Neural progenitor cell (in vitro differentiated cells): ENCODE data around the gene VWC2L. TPM values are rescaled to one million over a fixed set of nuclear protein-coding genes. Genes with fewer than 3 reads are reported as not detected.

Experiments
- DNase-seq: peaks from one replicate; pipeline ENCODE4 v3.0.0-alpha.2; 2016; ENCODE audit warnings: low spot score
- H2AFZ ChIP-seq: fragments of 200-600 bp; sonication (generic); replicated peaks from 2 replicates; pipeline ENCODE4 v1.6.1; 2016; ENCODE audit warnings: antibody characterized with exemption
- H3F3A ChIP-seq: fragments of 200-600 bp; sonication (generic); 2 replicates; pipeline ENCODE4 v1.6.1; 2016; ENCODE audit warnings: antibody characterized with exemption, low read depth
- H3K27ac ChIP-seq: fragments of 200-600 bp; sonication (generic); 2 replicates; pipeline ENCODE4 v1.5.1; 2016; ENCODE audit warnings: mild to moderate bottlenecking
- H3K27me3 ChIP-seq: fragments of 200-600 bp; sonication (generic); 2 replicates; pipeline ENCODE4 v1.6.1; 2016; ENCODE audit warnings: mild to moderate bottlenecking, moderate library complexity
- H3K36me3 ChIP-seq: fragments of 200-600 bp; sonication (generic); 2 replicates; pipeline ENCODE4 v1.5.1; 2016
- H3K4me1 ChIP-seq: fragments of 200-600 bp; sonication (generic); 2 replicates; pipeline ENCODE4 v1.6.1; 2016; ENCODE audit warnings: mixed run types
- H3K4me2 ChIP-seq: fragments of 200-600 bp; sonication (generic); 2 replicates; pipeline ENCODE4 v1.6.1; 2016
- H3K4me3 ChIP-seq: fragments of 200-600 bp; sonication (generic); 2 replicates; pipeline ENCODE4 v1.5.1; 2016
- H3K79me2 ChIP-seq: fragments of 200-600 bp; sonication (generic); 2 replicates; pipeline ENCODE4 v1.6.1; 2016; ENCODE audit warnings: low read depth
- H3K9ac ChIP-seq: fragments of 200-600 bp; sonication (generic); 2 replicates; pipeline ENCODE4 v1.6.1; 2016
- H3K9me3 ChIP-seq: fragments of 200-600 bp; sonication (generic); 2 replicates; pipeline ENCODE4 v1.5.1; 2016; ENCODE audit warnings: low read depth
- H4K20me1 ChIP-seq: fragments of 200-600 bp; sonication (generic); 2 replicates; pipeline ENCODE4 v1.6.1; 2016; ENCODE audit warnings: low read depth
- H3K27ac Mint-ChIP-seq: 3 replicates; pipeline ENCODE4 v1.8.0; 2021; ENCODE audit warnings: mixed read lengths
- H3K27me3 Mint-ChIP-seq: 2 replicates; pipeline ENCODE4 v1.8.0; 2022; ENCODE audit warnings: low read depth, mild to moderate bottlenecking, inconsistent platforms, moderate library complexity, mixed read lengths; ENCODE audit not compliant: insufficient read depth
- H3K36me3 Mint-ChIP-seq: 3 replicates; pipeline ENCODE4 v1.8.0; 2021; ENCODE audit warnings: mixed read lengths
- H3K4me1 Mint-ChIP-seq: 3 replicates; pipeline ENCODE4 v1.8.0; 2021; ENCODE audit warnings: mixed read lengths
- H3K4me3 Mint-ChIP-seq: 3 replicates; pipeline ENCODE4 v1.8.0; 2021; ENCODE audit warnings: mild to moderate bottlenecking, moderate library complexity, mixed read lengths
- H3K9me3 Mint-ChIP-seq: 3 replicates; pipeline ENCODE4 v1.8.0; 2020; ENCODE audit warnings: mixed read lengths
- EZH2 ChIP-seq: fragments of 200-600 bp; sonication (generic); IDR thresholded peaks from 2 replicates; pipeline ENCODE4 v1.6.1; 2017; ENCODE audit warnings: antibody characterized with exemption, mild to moderate bottlenecking, moderate library complexity
- EZH2phosphoT487 ChIP-seq: fragments of 200-600 bp; sonication (generic); IDR thresholded peaks from 2 replicates; pipeline ENCODE4 v1.6.1; 2017; ENCODE audit warnings: antibody characterized with exemption
- total RNA-seq: library from RNA; depleted of rRNA; stranded (reverse); fragments of >200 nt; gene quantifications from 2 replicates; pipeline ENCODE4 v1.2.3, GENCODE V29; 2015; ENCODE audit warnings: low replicate concordance
- TF ChIP-seq, protein P1 (sequence below): fragments of 200-600 bp; sonication (generic); IDR thresholded peaks from 2 replicates; pipeline ENCODE4 v1.5.1; 2017; ENCODE audit warnings: antibody characterized with exemption, mild to moderate bottlenecking

Gene VWC2L
- total RNA-seq, 1 donor from 2014 or later: not detected

GRCh38 chr2:214607051-214607450, 196.2 kb downstream of the VWC2L start:
- Mint-ChIP-seq H3K36me3 (no peaks in the 10 kb centered on the region), H3K4me1 (peaks cover 9% of the 10 kb centered on the region), H3K27ac (no peak overlapping the region), H3K4me3 (no peak overlapping the region), H3K27me3 (no peaks in the 10 kb centered on the region), H3K9me3 (no peaks in the 10 kb centered on the region)
- no peak overlapping the region for H3K4me3 ChIP-seq
- no peaks in the 10 kb centered on the region for H3K9me3 ChIP-seq
- H3K4me2 ChIP-seq: no peak overlapping the region
- no peak for DNase-seq
- TF ChIP-seq, protein P1, sequence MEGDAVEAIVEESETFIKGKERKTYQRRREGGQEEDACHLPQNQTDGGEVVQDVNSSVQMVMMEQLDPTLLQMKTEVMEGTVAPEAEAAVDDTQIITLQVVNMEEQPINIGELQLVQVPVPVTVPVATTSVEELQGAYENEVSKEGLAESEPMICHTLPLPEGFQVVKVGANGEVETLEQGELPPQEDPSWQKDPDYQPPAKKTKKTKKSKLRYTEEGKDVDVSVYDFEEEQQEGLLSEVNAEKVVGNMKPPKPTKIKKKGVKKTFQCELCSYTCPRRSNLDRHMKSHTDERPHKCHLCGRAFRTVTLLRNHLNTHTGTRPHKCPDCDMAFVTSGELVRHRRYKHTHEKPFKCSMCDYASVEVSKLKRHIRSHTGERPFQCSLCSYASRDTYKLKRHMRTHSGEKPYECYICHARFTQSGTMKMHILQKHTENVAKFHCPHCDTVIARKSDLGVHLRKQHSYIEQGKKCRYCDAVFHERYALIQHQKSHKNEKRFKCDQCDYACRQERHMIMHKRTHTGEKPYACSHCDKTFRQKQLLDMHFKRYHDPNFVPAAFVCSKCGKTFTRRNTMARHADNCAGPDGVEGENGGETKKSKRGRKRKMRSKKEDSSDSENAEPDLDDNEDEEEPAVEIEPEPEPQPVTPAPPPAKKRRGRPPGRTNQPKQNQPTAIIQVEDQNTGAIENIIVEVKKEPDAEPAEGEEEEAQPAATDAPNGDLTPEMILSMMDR: no peak
- TF ChIP-seq EZH2 (no peak), EZH2phosphoT487 (no peak)
- no peak overlapping the region for H3K9ac ChIP-seq
- no peak overlapping the region for H3K27ac ChIP-seq
- no peaks in the 10 kb centered on the region for H3K36me3 ChIP-seq
- H4K20me1 ChIP-seq: no peaks in the 10 kb centered on the region
- no peaks in the 10 kb centered on the region for H3K79me2 ChIP-seq
- H2AFZ ChIP-seq: no peak overlapping the region
- H3K4me1 ChIP-seq: no peaks in the 10 kb centered on the region
- H3F3A ChIP-seq: no peaks in the 10 kb centered on the region
- no peaks in the 10 kb centered on the region for H3K27me3 ChIP-seq

GRCh38 chr2:214611015-214611414, 200.2 kb downstream of the VWC2L start:
- Histone ChIP-seq H3K36me3 (no peaks in the 10 kb centered on the region), H3F3A (no peaks in the 10 kb centered on the region), H3K4me1 (no peaks in the 10 kb centered on the region), H3K4me2 (no peak overlapping the region), H2AFZ (no peak overlapping the region), H3K79me2 (no peaks in the 10 kb centered on the region), H4K20me1 (no peaks in the 10 kb centered on the region), H3K4me3 (no peak overlapping the region), H3K27ac (no peak overlapping the region), H3K9me3 (no peaks in the 10 kb centered on the region), H3K27me3 (no peaks in the 10 kb centered on the region), H3K9ac (no peak overlapping the region)
- Mint-ChIP-seq H3K27me3 (no peaks in the 10 kb centered on the region), H3K27ac (no peak overlapping the region), H3K9me3 (no peaks in the 10 kb centered on the region), H3K36me3 (no peaks in the 10 kb centered on the region), H3K4me3 (no peak overlapping the region), H3K4me1 (peaks cover 7% of the 10 kb centered on the region)
- no peak for DNase-seq
- no peak for TF ChIP-seq EZH2phosphoT487
- TF ChIP-seq, protein P1: no peak
- no peak for TF ChIP-seq EZH2

DNA sequence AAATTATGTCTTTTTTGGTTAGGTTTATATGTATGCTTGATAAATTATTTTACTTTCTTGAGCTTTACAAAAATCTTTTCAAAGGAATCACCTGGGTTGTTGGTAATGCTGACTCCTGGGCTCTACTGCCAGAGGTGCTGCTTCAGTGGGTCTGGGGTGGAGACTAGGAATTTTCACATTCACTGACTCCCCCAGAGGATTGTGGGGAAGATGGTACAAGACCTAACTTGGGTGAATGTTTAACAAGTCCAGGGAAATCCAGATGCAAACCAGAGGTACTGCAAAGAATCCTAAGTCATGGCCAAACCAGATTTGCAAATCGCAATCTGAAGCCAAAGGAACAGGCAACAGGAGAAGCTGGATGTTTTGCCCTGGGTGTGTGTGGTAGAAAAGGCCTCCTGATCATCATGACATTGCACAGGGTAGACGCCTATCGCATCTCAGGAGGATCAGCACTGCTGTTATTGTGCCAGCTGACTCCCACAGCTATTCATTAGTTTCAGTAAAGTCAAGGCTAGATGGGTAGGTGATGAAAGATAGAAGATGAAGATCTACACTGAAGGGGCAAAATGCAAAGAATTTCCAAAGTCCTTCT, 213.4 kb downstream of the VWC2L start:
- H3K9me3 ChIP-seq: no peaks in the 10 kb centered on the region
- H3K36me3 Mint-ChIP-seq: no peaks in the 10 kb centered on the region
- no peaks in the 10 kb centered on the region for H3K36me3 ChIP-seq
- no peak overlapping the region for H3K4me2 ChIP-seq
- no peaks in the 10 kb centered on the region for H3K27me3 ChIP-seq
- no peak for DNase-seq
- H3F3A ChIP-seq: peaks cover 7% of the 10 kb centered on the region
- no peaks in the 10 kb centered on the region for H3K4me1 Mint-ChIP-seq
- no peak overlapping the region for H3K9ac ChIP-seq
- H3K27ac ChIP-seq: no peak overlapping the region
- peaks cover 2% of the 10 kb centered on the region for H3K27me3 Mint-ChIP-seq
- peaks cover 9% of the 10 kb centered on the region for H3K4me1 ChIP-seq
- no peaks in the 10 kb centered on the region for H4K20me1 ChIP-seq
- no peak overlapping the region for H3K27ac Mint-ChIP-seq
- TF ChIP-seq EZH2 (no peak), EZH2phosphoT487 (no peak)
- TF ChIP-seq, protein P1: no peak
- H3K4me3 Mint-ChIP-seq: no peak overlapping the region
- no peaks in the 10 kb centered on the region for H3K9me3 Mint-ChIP-seq
- no peak overlapping the region for H3K4me3 ChIP-seq
- no peaks in the 10 kb centered on the region for H3K79me2 ChIP-seq
- H2AFZ ChIP-seq: no peak overlapping the region
